Activated CD4-positive, alpha-beta T cell treated with anti-CD3 and anti-CD28 coated beads, Interleukin-2, Interleukin-6, amounts not matched to agents 100 ng/mL and 50 ng/mL, durations not matched to agents 16 hours and 8 hours (primary cell): ENCODE measurements around the gene VNN1.
"Not testable (repeated sequence)": the region's sequence is repeated elsewhere in the genome, so short reads cannot be mapped to it uniquely, and the experiment has no call there.

Experiments
- DNase-seq: peaks from one replicate; pipeline ENCODE4 v3.0.0-alpha.2; 2020

VNN1 gene

DNA sequence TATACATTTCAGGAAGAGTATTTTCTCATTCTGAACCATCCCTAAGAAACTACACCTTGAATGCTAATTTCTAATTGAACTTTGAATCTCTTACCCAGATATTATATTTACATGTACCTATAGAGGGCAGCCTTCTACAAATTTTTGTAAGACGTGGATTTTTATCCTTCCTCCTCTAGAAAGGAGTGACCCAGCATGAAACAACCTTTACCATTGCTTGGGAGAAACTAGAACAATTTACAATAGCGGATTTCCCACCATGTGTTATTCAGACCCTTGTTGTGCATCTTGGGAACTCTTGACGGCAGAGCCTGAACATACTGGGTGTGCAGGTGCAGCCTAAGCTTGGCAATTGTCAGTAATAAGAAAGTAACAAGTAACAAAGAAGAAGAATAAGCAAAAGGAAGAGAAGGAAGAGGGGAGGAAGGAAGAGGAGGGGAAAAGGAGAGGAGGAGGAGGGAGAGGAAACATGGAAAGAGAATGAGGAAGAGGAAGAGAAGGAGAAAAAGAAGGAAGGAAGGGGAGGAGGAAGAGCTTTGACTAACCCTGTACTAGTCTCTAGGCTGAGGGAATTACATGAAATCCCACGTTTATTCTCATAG lies 44.1 kb downstream of the VNN1 start:
- peak; percentile 55 for DNase-seq

DNA sequence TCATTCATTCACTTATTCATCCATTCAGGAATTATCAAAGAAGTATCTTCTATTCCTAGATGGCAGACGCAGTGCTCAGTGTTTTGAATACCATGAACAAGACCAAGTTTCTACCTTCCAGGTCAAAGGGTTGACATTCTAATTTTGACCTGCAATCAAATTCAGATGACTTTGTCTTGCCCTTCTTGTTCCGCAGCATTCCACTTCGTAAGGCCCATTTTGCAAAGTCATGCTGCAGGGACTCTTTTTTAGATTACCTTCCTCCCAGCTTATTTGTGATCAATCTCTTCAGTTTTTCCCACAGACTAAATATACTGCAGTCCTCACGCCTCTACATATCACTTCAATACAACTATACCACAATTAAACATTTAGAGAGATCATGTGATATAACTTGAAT lies 47.7 kb downstream of the VNN1 start:
- DNase-seq = no peak

DNA sequence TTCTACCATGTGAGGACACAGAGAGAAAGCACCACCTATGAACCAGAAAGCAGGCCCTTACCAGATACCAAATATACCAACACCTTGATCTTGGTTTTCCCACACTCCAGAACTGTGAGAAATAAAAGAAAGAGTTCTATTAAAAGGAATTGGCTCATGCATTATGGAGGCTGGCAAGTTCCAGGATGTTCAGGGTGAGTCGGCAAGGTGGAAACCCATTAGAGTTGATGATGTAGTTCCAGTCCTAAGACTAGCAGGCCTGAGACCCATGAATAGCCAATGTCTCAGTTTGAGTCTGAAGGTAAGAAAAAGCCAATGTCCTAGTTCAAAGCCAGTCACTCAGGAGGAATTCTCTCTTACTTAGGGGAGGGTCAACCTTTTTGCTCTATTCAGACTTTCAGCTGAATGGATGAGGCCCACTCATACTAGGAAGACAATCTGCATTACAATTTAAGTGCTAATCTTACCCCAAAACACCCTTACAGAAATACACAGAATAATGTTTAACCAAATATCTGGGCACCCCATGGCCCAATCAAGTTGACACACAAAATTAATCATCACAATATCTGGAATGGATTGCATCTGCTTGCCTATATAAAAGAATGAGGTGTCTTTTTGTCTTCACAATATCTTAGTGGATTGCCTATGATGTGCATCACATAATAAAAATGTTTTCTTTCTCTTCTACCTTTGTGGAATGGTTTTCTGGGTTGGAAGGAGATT lies 49.4 kb downstream of the VNN1 start:
- no peak for DNase-seq

DNA sequence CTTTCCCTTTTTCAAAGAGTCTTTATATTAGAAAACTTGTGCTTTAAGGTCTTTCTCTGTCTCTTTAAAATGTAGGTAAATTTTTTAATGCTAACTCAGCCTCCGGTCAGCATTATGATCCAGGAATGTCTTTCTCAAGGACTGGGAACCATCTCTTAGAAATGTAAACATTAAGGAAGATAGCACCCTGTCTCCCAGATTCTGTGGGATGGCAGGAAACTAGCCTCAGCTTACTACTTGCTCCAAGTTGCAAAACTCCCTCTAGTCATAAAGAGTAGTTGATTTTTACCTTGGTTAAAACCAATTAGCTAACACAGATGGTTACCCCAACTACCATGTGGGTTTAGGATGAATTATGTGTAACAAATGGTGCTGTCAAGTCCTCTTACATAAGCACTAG lies 50.2 kb downstream of the VNN1 start:
- no peak for DNase-seq

DNA sequence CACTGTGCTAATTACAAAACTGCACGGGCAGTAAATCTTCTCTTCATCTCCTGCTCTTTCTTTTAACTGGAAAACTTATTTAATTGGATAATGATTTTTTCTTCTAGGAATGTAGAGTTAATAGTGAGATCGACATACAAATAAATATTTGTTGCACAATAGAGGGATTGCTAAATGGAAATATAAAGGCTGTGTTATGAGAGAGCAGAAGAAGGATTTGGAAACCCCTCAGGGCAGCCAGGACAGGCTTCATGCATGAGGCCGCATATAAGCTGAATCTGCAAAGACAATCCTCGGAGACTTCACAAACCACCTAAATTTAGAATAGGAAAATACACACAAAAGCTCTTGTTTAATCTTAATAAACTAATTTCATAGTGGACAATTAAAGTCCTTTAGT lies 51.9 kb downstream of the VNN1 start:
- DNase-seq = no peak

DNA sequence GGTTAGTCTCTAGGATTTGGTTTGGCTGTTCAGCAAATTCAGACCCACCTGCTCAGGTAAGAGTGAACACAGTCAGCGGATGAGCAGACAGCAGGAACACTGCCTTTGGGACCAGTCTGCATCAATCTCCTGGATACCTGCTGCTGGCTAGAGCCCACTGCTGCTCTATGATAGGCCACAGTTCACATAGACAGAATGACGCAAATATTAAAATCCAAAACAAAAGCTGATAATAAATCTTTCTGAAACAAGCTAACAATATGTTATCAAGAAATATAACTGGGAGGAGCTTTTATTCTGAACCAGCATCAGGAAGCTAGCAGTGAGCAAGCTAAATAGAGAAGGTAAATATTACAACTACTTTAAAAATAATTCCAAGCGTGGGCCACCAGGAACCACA lies 54.8 kb downstream of the VNN1 start, which contains the start of gene TAAR1:
TAAR1 (minus strand) TSS at position 101 of the 400 bp plus-strand sequence. CDS start 13,179 bp downstream, outside the sequence.
- no peak for DNase-seq

DNA sequence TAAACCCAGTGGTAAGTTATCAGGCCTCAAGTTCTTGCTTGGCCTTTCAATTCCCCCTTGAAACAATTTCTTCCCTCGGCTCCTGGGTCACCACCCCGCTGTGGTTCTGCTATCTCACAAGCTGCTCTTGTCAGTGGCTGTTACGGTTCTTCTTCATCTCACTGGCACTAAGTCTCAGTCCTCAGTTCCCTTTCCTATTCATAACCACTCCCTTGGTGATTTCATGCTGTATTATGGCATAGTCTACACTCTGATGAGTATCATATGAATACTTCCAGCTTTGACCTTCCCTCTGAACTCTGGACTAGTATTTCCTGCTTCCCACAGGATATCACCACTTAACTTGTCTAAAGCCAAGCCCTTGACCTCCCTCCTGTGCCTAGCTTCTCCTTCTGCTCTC lies 62.8 kb downstream of the VNN1 start:
- no peak for DNase-seq

DNA sequence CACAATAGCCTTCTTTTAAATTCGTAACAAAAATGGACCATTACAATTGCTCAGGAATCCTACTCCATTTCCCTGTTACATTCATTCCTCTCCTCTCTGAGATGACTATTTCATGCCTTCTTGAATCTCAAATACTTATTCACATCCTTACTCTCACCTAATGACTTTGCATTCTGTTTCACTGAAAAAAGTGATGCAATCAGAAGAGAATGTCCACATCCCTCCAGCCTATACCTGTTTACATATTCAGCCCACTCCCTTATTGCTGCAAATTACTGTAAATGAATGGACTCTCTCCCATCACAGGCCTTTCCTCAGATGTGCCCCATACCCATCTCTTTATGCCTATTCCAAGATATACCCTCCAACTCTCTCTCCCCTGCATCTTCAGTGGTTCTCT lies 63.4 kb downstream of the VNN1 start:
- no peak for DNase-seq

DNA sequence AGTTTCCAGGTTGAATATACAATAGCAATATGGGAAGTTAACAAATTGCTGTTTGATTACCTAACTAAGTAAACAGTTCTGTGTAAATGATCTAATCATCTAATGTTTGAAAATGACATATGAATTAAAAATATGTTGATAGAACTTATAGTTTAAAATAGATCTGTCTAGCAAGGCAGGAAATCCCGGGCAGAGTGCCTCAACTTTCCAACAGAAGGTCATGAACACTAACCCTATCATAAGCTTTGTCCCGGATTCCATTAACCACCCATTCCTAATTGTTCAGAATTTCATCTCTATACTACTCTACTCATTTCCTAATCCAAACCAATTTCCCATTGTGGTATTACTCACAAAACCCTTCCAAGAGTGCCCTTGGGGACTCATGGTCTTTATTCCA lies 65.0 kb downstream of the VNN1 start:
- DNase-seq = no peak

DNA sequence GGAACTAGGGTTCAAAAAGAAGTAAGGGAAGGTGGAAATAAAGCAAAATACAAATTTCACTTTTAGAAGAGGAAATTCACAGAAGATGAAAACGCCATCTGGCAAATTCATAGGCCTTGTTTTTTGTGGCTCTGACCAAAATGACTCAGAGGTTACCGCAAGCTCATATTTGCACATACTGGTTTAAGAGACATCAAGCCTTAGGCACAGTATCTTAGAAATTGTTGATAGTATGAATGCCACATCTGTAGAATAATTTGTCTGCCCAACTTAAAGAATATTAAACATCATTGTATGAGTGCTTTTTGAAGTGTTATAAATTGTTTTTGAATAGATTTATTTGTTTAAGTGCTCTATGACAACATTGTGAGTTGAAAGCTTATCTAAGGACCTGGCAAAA lies 65.5 kb downstream of the VNN1 start:
- DNase-seq = peak; percentile 64

DNA sequence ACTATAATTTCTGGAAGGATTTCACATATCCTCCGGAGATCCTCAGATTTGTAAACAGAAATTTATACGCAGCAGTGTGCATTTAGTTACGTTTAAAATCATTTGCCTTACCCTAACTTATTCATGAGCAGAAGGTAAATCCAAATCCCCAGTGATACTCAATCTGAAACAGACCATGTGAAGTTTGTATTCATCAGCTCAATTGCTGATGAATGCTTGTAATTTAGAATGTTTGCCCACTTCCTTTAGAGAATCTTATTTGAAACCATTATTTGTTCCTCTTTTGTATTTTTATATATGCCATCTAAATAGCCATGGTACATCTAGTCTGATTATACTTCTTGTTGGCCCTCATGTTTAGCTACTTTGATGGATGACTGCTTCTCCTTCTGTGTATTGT lies 70.3 kb downstream of the VNN1 start:
- DNase-seq = no peak

DNA sequence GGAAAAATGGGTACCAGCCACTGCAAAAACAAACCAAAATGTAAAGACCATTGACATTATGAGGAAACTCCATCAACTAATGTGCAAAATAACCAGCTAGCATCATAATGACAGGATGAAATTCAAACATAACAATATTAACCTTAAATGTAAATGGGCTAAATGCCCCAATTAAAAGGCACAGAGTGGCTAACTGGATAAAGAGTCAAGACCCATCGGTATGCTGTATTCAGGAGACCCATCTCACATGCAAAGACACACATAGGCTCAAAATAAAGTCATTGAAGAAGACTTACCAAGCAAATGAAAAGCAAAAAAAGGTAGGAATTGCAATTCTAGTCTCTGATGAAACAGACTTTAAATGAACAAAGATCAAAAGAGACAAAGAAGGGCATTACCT lies 76.7 kb downstream of the VNN1 start:
- not testable (repeated sequence) for DNase-seq

DNA sequence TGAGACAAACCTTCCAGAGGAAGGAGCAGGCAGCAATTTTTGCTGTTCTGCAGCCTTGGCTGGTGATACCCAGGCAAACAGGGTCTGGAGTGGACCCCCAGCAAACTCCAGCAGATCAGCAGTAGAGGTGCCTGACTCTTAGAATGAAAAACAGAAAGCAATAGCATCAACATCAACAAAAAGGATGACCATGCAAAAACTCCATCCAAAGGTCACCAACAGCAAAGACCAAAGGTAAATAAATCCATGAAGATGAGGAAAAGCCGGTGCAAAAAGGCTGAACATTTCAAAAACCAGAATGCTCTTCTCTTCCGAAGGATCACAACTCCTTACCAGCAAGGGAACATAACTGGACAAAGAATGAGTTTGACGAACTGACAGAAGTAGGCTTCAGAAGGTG lies 77.9 kb downstream of the VNN1 start:
- DNase-seq = not testable (repeated sequence)

DNA sequence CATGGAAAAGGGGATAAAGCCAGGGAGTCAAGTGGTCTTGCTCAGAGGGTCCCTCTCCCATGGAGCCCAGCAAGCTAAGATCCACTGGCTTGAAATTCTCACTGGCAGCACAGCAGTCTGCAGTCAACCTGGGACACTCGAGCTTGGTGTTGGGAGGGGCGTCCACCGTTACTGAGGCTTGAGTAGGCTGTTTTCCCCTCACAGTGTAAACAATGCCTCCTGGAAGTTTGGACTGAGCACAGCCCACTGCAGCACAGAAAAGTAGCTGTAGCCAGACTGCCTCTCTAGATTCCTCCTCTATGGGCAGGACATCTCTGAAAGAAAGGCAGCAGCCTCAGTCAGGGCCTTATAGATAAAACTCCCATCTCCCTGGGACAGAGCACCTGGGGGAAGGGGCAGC lies 78.6 kb downstream of the VNN1 start:
- DNase-seq = not testable (repeated sequence)

DNA sequence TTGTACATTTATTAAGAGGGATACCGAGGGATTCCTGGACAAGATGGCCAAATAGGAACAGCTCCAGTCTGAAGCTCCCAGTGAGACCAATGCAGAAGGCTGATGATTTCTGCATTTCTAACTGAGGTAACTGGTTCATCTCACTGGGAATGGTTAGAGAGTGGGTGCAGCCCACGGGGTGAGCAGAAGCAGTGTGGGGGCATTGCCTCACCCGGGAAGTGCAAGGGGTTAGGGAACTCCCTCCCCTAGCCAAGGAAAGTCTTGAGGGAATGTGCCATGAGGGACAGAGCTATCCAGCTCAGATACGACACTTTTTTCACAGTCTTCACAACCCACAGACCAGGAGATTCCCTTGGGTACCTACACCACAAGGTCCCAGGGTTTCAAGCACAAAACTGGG lies 79.1 kb downstream of the VNN1 start:
- no peak for DNase-seq

DNA sequence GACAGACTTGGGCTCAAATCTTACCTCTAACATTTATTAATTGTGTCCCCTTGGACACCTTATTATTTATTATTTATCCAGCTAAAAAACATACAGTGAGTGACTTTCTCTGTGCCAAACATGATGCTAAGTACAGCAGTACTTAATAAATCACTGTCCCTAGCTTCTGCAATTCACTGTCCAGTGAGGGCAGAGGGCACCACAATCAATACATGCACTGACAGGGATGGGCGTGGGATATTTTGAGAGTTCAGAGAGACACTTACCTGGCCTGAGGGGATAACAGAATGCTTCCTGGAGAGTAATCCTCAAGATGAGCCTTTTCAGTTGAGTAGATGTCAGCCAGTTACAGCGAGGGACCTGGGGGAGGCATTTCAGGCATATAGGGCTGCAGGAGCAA lies 80.5 kb downstream of the VNN1 start:
- DNase-seq = no peak
